NCI-H2107 treated with DMSO at 0.1 percent for 48 hours (cell line): ENCODE results near the gene CA12.
"Not testable (repeated sequence)": the region's sequence is repeated elsewhere in the genome, so short reads cannot be mapped to it uniquely, and the experiment has no call there.

ENCODE experiments used
- DNase-seq: peaks from one replicate; lab custom pipeline; 2025; ENCODE audit not compliant: unreplicated experiment; lab: John Stamatoyannopoulos, UW

Gene CA12

GRCh38 chr15:63381301-63382204, at the start of gene CA12:
TSS of gene CA12 (minus strand) at chr15:63381846. CDS start at chr15:63381720, 126 bp downstream.
- no peak for DNase-seq

GRCh38 chr15:63430766-63431451, 49.3 kb upstream of the CA12 start:
- no peak for DNase-seq

GRCh38 chr15:63426552-63426951, 44.9 kb upstream of the CA12 start:
- no peak for DNase-seq

GRCh38 chr15:63425426-63425985, 43.9 kb upstream of the CA12 start:
- no peak for DNase-seq

GRCh38 chr15:63422891-63423590, 41.4 kb upstream of the CA12 start:
- DNase-seq = no peak

GRCh38 chr15:63421433-63421832, 39.8 kb upstream of the CA12 start:
- no peak for DNase-seq

- DNase-seq = no peak
These were observed 38.7 kb upstream of the CA12 start for GRCh38 chr15:63420333-63420747.

- no peak for DNase-seq
These were observed 37.2 kb upstream of the CA12 start for GRCh38 chr15:63418811-63419210.

- no peak for DNase-seq
These were observed 36.1 kb upstream of the CA12 start for GRCh38 chr15:63417721-63418120.

GRCh38 chr15:63417274-63417673, 35.6 kb upstream of the CA12 start:
- DNase-seq = not testable (repeated sequence)

GRCh38 chr15:63414474-63415120, 33.0 kb upstream of the CA12 start:
- no peak for DNase-seq

GRCh38 chr15:63412551-63412950, 30.9 kb upstream of the CA12 start:
- DNase-seq = no peak

- DNase-seq = no peak
These were observed 30.2 kb upstream of the CA12 start for GRCh38 chr15:63411866-63412265.

GRCh38 chr15:63409179-63409578, 27.5 kb upstream of the CA12 start:
- no peak for DNase-seq

GRCh38 chr15:63408524-63408923, 26.9 kb upstream of the CA12 start:
- DNase-seq = no peak

GRCh38 chr15:63407612-63408011, 26.0 kb upstream of the CA12 start:
- no peak for DNase-seq

- no peak for DNase-seq
These were observed 24.2 kb upstream of the CA12 start for GRCh38 chr15:63405683-63406390.

GRCh38 chr15:63405159-63405558, 23.5 kb upstream of the CA12 start:
- DNase-seq = peak; percentile 18

GRCh38 chr15:63403254-63403945, 21.8 kb upstream of the CA12 start:
- DNase-seq = no peak
